T-helper 2 cell (primary cell): ENCODE measurements around the gene FAM53A.

Source experiments
- DNase-seq, 5 experiments: peaks; one replicate each; pipeline versions ENCODE4 v3.0.0 to v3.0.0-alpha.2; 2012 to 2022

Gene FAM53A

DNA sequence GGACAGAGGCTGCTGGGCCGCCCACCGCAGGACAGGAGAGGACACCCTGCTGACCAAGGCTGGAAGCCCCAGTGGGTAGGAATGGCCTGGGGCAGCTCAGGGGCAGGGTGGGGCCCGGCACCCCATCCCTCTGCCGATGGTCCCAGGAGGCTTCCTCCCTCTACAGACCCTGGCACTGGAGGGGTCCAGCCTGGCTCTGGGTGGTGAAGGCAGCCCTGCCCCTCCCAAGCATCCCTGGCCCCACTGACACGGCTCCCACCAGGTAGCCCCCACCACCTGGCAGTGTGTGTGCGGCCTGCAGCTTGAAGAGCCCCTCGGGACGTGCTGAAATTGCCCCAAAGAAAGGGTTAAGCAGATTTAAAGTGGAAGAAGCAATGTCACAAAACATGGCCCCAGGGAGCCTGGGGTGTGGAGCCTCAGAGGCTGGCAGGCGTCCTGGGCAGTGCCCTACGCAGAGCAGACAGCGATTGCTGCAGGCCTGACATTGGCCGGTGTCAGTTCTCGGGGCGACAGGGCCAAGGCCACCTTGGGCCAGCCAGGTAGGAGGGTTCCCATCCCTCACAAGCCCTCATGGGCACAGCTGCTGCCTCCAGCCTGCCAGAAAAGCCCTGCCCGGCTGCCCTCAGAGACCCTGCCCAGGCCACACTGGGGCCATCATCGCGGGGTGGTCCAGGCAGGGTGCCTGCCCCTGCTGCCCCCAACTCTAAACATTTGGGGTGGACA is 80.5 kb downstream of the FAM53A start:
- DNase-seq: peak in 1 of 5 experiments; percentile 3

DNA sequence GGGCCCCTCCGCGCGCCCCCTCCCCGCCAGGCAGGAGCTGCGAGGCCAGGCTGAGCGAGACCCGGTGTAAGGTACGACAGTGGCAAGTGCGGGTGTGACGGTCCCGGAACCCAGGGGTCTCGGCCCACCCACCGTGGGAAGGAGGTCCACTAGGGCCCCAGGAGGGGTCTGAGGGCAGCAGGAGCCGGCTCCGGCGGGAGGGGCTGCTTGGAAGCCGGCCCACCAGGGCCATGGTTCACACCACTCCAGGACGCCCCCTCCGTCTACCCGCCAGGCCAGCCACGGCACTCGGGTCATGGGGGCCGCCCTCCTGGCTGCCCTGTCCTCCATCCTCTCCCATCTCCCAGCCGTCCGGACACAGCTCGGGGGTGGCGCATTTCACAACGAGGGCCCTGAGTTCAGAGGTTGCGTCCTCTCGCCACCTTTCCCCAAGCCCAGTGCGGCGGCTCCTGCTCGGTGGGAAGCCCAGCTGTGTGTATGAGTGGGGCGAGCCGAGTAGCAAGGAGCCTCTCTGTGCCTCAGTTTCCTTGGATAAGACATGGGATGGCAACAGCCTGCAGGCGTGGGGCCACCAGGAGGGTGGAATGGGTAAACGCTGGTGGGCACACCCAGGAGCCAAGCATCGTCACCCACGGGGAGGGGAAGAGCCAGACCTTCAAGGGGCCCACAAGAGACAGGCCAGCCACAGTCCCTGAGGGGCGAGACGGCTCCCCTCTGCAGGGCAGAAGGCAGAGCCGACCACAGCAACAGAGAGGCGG is 81.3 kb downstream of the FAM53A start:
- peak in 1 of 5 experiments; percentile 1 for DNase-seq

DNA sequence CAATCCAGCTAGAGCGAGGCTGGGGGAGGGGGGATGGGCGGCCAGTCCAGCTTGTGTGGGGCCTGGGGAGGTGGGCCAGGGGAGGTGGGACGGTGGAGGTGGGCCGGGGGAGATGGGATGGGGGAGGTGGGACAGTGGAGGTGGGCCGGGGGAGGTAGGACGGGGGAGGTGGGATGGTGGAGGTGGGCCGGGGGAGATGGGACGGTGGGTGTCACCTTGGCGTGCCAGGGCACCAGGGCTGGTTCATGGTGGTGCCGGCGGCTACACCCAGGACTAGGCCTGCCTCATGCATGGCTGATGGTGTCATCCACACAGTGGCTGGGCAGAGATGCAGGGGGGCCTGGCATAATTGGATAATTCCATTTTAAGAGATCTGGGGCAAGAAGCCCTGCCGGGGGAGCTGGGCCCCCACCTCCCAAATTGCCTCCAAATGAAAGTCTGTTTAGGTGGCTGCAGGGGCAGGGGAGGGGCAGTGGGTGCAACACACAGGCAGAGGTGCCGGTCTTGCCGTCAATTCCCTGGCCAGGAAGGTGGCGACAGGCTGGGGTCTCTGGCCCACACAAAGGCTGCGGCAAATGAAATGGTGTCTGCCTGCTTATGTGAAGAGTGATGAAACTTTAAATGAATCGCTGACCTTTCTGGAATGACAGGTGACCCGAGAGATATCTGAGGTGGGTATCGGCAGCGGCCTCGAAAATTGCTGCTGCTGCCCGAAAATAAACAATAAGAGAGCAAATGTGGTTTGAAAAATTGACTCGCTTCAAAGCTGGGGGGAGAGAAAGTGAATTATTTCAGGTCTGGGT is 82.1 kb downstream of the FAM53A start:
- DNase-seq: no peak

DNA sequence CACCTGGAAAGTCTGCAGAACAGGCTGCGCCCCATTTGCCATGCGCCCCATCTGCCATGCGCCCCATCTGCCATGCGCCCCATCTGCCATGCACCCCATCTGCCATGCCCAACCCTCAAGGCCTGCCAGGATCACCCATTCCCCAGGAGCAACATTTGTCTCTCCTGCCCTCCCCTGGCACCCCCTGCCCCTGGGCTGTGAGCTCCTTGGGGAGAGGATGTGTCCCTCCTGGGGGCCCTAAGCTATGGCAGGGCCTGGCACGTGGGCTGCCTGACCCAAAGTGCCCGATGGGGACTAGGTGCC is 82.6 kb downstream of the FAM53A start:
- no peak for DNase-seq

DNA sequence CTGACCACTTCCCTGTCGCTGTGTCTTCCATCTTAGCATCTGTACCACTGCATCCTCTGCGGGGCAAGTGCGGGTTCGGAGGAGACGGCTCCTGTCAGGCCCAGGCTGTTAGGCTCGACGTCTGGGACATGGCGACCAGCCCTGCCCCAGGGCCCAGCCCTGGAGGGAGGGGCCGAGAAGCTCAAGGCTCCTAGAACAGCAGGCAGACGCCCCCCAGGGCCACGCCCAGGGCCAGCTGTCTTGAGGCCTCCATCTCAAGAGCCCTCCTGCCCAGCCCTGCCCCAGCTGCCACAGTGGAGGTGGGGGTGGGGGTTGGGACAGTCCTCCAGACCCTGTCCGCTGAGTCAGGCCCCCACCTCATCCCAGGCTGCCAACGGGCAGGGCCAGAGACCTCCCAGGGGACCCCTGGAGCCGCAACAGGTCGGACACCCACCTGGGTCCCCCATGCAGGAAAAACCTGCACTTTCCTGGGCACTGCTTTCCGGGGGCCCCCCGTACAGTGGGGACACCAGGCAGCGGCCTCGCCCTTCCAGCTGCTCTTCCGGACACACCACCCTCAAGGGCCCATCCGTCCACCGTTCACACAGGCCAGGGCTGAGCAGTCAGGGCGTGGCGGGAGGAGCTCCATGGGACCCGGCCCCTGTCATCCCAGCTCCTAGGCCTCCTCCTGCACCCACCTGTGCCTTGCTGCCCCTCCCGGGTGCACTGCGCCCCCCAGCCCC is 83.1 kb downstream of the FAM53A start:
- DNase-seq: no peak

DNA sequence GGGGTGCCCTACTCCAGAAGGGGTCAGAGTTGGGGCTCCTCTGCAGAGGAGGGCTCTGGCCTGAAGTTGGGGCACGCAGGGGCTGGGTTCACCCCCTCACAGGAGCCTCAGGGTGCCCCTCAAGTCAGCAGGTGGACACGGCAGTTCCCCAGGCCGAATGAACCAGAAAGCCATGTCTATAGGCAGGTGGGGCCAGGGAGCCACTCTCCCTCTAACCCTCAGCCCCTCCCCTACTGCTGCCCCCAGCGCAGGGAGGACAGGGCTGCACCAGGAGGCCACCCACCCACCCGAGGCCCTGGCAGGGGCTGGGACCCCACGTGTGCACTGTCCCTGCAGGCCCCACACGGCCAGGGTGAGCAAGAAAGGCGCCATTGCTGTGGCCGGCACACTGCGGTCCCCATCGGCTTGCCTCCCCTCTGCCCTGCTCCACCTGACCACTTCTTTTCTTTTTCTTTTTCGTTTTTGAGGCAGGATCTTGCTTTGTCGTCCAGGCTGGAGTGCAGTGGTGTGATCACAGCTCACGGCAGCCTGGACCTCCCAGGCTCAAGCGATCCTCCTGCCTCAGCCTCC is 83.8 kb downstream of the FAM53A start:
- DNase-seq: peak in 1 of 5 experiments; percentile 2

DNA sequence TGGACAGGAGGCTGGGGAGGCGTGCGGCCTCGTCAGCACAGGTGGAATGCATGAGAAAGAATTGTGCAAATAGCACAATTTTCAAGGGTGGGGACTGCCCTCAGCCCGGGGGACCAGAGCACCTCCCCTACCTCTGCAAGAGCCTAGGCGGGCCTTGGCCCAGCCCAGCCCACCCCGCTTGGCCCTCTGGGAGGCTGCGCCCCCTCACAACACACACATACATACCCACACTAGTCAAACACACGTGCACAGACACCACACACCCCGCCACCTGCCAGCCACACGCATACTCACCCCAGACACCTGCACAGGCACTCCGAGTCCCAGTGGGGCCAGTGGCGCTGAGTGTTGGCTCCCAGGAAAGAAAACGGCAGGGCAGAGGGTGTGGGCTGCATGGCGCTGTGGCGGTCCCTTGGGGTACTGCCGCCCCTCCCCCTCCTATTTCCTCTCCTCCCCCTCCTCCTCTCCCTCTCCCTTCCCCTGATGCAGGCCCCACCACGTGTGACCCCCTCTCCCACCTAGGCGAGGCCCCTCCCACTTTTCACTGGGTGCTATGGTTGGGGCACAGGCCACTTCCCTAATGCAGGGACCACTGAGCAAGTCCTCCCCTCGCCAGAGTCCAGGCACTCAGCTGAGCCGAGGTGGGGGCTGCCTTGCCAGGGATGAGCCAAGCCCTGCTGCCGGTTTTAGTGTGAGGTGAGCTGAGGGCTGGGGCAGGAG is 84.5 kb downstream of the FAM53A start:
- DNase-seq: peak in 1 of 5 experiments; percentile 2

DNA sequence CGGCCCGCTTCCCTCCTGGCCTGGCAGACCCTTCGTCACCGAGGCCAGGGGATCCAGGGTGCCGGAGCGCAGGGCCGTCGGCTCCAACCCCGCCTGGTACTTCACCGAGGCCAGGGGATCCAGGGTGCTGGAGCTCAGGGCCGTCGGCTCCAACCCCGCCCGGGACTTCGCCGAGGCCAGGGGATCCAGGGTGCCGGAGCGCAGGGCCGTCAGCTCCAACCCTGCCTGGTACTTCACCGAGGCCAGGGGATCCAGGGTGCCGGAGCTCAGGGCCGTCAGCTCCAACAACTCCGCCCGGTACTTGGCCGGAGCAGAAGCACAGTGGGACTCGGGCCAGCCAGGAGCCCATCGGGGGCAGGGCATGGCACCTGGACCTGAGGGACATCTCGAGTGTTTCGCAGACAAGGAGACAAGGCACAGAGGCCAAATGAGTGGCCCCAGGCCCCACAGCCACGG is 85.1 kb downstream of the FAM53A start:
- DNase-seq: peak in 1 of 5 experiments; percentile 2

DNA sequence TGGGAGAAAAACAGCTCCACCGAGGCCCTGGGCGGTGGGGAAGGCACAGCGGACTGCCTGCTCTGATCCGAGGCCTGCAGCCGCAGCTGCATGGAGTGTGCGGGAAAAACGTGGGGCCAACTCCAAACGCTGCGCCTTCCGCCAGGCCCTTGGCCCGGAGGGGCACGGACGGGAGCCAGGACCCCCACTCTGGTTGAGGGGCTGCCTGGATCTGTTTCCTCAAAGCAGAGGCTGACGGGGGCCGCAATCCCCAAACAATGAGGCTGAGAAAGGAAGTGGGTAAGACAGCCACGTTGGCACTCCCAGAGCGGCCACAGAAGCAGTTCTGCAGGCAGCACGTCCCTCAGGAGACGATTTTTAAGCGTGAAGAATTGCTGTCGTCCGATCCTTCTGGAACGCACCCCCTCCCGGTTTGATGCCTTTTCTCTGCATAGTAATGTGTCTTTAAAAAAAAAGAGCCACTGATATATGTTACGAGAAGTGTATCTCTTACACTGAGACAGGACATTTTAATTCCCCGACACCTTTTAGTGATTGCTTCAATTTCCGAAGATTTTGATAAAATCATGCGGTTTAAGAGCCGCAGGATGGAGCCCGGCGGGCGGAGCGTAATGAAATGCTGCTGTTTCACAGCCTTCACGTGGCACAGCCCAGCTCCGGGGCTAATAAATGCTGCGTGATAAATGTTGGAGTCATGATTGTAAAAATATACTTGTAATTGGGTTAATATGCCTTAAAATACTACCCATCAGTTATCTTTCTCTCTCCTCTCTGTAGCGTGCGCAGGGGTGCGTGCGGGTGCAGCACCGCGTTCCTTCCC is 85.7 kb downstream of the FAM53A start:
- DNase-seq: no peak

DNA sequence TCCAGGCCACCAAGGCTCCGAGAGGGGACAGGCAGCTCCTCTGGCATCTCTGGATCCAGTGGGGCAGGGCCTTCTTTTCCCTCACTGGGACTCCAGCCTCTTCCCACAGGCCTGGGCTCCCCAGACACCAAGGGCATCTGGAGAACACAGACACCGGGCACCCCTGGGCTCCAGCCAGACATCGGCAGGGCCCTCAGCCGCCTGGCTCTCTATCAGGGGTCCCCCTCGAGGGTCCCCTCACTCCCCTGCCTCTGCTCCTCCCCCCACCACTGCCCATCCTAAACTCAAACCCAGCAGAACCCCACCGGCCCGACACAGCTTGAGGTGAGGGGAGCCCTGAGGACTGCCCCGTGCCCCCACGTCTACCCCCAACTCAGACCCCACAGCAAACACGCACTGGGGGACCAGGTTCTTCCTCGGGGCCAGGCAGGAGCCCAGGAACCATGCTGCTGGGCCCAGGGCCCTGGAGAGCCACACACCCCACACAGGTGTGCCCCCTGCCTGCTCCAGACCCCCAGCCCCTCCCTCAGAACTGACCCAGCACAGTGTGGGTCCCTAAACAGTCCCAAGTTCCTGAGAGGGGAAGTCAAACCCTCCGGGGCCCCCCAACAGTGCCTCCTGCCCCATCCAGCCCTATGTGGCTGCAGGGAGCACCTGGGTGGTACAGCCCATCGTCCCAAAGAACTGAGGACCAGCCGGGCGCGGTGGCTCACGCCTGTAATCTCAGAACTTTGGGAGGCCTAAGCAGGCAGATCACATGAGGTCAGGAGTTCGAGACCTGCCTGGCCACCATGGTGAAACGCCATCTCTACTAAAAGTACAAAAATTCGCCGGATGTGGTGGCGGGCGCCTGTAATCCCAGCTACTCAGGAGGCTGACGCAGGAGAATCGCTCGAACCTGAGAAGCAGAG is 86.8 kb downstream of the FAM53A start:
- peak in 2 of 5 experiments; percentile 0 to 2 for DNase-seq

DNA sequence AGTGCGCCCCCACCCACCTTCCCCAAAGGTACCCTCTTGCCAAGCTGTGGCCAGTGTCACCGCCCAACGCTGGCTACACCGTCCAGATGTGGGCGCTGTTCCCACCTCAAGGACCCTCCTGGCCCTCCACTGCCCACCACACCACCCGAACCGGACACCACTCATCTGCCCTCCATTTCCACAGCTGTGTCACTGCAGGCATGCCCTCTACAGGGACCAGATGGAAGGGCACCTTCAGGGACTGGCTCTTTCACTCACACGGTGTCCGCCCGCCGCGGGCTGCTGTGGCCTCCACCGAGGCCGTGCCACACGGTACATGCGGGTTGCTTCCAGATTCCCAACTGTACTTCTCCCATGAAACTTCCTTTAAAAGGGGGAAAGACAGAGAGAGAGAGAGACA is 87.7 kb downstream of the FAM53A start:
- DNase-seq: peak in 1 of 5 experiments; percentile 1

DNA sequence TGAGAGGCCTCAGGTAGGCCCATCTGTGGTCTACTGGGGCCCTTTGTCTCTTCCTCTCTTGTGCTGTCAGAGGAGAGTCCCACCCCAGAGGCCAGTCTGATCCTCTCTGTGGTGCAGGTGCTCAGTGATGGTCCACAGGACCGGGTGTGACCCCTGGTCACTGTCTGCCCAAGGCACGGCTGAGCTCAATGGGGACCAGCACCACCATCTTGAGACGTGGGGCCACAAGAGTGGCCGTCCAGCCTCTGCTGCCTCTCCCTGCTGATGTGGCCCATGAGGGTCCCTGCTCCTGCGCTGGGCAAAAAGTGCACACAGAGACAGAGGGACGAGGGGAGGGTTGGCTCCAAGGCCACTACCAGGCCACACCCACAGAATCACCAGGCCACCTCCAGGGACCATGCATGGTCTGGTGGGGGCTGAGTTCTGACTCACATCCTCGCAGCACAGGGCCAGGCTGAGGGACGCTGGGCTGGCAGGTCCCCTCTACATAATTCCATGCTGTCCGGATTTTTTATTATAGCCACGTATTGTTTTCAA is 88.3 kb downstream of the FAM53A start:
- peak in 2 of 5 experiments; percentile 0 for DNase-seq

DNA sequence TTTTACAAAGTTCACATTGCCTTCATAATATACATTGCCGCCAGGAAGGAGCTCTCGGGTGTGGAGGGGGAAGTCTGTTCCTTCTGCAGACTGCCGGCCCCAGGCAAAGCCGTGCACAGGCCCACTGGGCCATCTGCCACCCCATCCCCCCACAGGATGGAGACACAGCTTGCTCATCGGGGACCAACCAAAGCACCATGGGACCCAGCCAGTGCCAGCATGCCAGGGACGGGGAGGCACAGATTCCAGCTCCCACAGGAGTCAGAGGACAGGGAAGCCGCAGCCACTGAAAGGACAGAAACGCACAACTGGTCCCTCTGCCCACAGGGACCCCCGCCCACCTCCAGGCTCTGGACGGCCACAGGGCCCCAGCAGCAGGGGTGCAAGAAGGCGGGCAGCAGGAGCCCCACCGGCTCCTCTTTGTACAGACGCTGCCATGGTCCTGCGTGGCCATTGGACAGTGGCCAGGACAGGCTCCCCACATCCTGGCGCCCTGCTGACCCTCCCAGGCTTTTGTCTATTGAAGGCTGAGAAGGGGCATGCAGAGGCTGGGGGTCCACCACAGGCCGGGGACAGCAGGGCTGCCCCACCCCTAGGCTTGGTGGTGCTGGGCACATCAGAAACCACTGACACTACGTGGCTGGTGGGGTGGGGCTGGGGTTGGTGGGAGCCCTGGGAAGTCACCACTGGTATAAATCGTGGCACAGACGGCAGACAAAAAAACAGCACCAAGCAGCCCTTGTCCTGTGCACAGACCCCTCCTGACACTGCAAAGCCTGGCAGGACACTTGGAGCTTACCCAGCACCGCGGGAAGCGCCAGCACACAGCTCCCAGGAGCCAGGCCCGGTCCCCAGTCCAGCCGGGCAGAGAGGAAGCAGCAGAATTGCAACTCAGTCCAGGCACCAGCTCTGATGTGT is 89.0 kb downstream of the FAM53A start:
- peak in 2 of 5 experiments; percentile 1 to 4 for DNase-seq

DNA sequence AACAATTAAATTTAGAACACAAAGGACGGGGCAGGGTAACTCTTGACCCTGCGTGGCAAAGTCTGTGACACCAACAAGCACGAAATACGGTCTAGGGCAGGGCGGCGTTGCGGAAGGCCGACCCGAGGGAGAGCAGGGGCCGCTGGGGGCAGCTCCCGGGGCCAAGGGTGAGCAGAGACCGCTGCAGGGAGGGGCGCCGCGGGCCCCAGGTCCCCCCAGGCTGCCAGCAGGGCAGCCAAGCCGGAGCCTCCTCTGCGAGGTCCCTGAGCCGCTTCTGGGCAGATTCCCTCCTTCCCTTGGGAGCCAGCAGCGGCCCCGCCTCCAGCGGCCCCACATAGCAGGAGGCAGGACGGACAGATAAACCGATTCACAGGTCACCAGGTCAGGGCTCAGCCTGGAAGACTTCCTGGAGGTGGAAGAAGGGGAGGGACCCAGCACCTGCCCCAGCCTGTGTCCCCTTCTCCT is 90.2 kb downstream of the FAM53A start:
- DNase-seq: peak in 2 of 5 experiments; percentile 1 to 2

DNA sequence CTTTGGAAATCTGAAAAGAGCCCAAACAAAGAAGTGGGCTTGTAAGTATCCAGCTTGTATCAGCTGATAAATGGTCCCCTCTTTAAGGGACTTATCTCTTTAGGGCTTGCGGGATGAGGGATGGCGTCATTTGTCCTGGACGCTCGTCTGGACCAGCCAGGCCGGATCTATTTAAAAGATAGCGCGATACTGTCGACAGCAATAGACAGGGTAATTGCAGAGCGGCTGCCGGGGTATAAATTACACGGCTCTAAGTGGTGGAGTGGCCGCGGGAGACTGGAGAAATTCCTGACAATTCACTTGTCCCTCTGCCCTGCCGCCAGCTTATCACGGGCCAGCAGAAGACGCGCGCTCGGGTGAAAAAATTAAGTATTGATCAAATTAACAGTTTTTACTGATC is 90.7 kb downstream of the FAM53A start:
- peak in 1 of 5 experiments; percentile 1 for DNase-seq

DNA sequence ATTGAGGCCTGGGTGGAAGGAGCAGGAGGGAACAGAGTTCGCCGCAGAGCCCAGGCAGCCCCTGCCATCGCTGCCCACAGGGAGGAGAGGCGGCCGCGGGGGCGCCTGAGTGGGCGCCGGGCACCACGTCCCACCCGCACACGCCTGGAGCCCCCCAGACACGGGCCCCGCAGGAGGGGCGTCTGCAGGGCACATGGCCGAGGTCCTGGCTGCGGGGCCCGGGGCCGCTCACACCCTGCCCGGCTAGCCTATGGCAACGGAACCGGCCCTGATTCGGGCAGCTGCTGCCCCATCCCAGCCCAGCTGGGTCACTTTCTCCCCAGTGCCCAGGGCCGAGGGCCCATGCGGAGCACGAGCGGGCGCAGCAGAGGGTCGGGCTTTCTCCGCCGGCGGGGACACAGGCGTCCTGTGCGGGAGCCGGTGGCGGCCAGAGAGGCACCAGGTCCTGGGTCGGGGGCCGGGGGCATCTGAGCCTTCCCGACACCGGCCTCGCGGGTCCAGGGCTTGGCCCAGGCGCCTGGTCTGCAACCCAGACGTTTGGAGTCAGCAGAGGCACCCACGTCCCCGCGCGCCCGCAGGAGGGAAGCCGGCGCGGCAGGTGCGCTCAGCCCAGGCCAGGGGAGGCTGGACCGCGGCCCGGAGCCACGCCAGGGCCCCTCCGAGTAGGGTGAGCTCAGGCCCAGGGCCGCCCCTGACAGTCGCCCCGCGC is 91.2 kb downstream of the FAM53A start:
- DNase-seq: peak in 2 of 5 experiments; percentile 1 to 7

DNA sequence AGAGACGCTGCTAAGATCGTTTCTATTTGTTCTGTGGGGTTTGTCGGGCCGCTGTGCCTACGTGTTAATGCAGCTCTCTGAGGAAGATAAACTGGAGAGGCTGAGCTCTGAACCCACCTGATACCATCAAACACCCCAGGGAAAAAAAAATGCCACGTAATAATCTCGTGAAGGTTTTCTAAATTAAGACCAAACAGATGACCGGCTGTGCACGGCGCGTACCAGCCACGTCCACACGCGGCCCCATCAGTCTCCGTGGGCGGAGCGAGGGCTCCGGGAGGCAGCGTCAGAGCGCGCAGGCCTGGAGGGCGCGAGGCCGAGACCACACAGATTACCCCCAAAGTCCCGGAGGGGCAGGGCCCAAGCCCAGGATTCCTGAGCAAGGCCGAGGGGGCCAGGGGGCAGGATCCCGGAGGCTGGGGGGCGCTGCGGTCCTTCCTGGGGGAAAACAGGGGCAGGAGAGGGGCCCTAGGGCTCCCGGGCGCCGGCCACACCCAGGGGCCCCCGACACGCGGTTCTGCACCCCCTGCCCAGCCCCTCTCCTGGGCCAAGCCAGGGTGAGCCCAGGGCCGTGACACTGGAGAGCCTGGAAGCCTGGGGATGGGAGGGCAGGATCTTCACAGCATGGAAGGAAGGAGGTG is 91.9 kb downstream of the FAM53A start:
- peak in 2 of 5 experiments; percentile 1 for DNase-seq
